HepG2 (cell line): ENCODE measurements around the gene PTPRE. TPM values are rescaled to one million over a fixed set of nuclear protein-coding genes. Genes with fewer than 3 reads are reported as not detected.
A peak's percentile ranks its signal among the peaks of the same experiment; 100 is the strongest.

Experiments used
- CREB1 ChIP-seq, 2 experiments: fragments of 450-650 bp in 1 of 2; IDR thresholded peaks; 2 replicates each; pipeline ENCODE4 v1.6.1; 2016 to 2017; ENCODE audit warnings: control low read depth in 1 of 2, mild to moderate bottlenecking in 1 of 2, missing compliant biosample characterization in 1 of 2, missing genetic modification characterization in 1 of 2
- FOXA1 ChIP-seq, 2 experiments: fragments of 450-650 bp in 1 of 2; sonication (generic) in 1 of 2; formaldehyde crosslinking in 1 of 2; IDR thresholded peaks; 2 replicates each; pipeline versions ENCODE4 v1.4.0 to v1.6.1; 2016 to 2020; ENCODE audit warnings: missing genetic modification reagents in 1 of 2
- ZBTB40 ChIP-seq, 2 experiments: fragments of 450-650 bp in 1 of 2; sonication (generic) in 1 of 2; formaldehyde crosslinking in 1 of 2; IDR thresholded peaks; 2 replicates each; pipeline versions ENCODE4 v1.6.1 to v1.8.0; 2016 to 2022; ENCODE audit warnings: antibody characterized with exemption in 1 of 2, mild to moderate bottlenecking in 1 of 2, missing genetic modification reagents in 1 of 2
- polyA plus RNA-seq, 8 experiments: library from polyadenylated mRNA; depleted of rRNA in 3 of 8; stranded (reverse) in 7 of 8; unstranded in 1 of 8; fragments of >200 nt; fragmentation: Illumina TruSeq in 4 of 8; extraction: Trizol in 4 of 8; gene quantifications; 2 replicates each; pipeline versions ENCODE4 v1.2.1 to v1.2.3, GENCODE V29; 2011 to 2016; ENCODE audit warnings: low read depth in 4 of 8, missing spikeins in 1 of 8, mixed read lengths in 1 of 8; ENCODE audit not compliant: insufficient read depth in 1 of 8
- total RNA-seq, 5 experiments: library from RNA; depleted of rRNA; stranded (reverse); fragments of >200 nt; fragmentation: Illumina TruSeq; extraction: Trizol; gene quantifications; 2 replicates each; pipeline ENCODE4 v1.2.3, GENCODE V29; 2016; ENCODE audit warnings: low read depth in 1 of 5

PTPRE gene
- total and polyA plus RNA-seq, 2 of the 13 experiments (the other 11 are each of a cell fraction or from before 2014, with no cell fraction given) = 0.01 to 0.02 TPM

- TF ChIP-seq ZBTB40 (IDR thresholded peaks at IDR 0.05) (0 out of 2 replicates have a peak, but pooled peaks have one; percentile 12), ZBTB40 (CRISPR knock-in tag; IDR thresholded peaks at IDR 0.05) (no peak), FOXA1 (IDR thresholded peaks at IDR 0.05) (0 out of 2 replicates have a peak, but pooled peaks have one; percentile 24), FOXA1 (CRISPR knock-in tag; IDR thresholded peaks at IDR 0.05) (no peak), CREB1 (IDR thresholded peaks at IDR 0.05) (0 out of 2 replicates have a peak, but pooled peaks have one; percentile 2), CREB1 (CRISPR knock-in tag; IDR thresholded peaks at IDR 0.05) (no peak)
These were observed 153.0 kb downstream of the PTPRE start (continued) for GRCh38 chr10:128059982-128060293.
